Loucy (cell line): ENCODE data around the gene GOSR1.

Experiments used
- H2AFZ ChIP-seq: fragments of 200-600 bp; sonication (generic); 2 replicates; pipeline ENCODE4 v1.6.0; 2016; ENCODE audit warnings: antibody characterized with exemption, mild to moderate bottlenecking, low read length, moderate library complexity
- H3F3A ChIP-seq: fragments of 200-600 bp; 2 replicates; pipeline ENCODE4 v1.6.0; 2016; ENCODE audit warnings: antibody characterized with exemption, low read depth, mild to moderate bottlenecking
- H3K27me3 ChIP-seq: fragments of 200-600 bp; sonication (generic); 2 replicates; pipeline ENCODE4 v1.6.1; 2014; ENCODE audit warnings: low read length, mild to moderate bottlenecking; ENCODE audit not compliant: insufficient read depth, poor library complexity, severe bottlenecking
- H3K36me3 ChIP-seq: fragments of 200-600 bp; sonication (generic); 2 replicates; pipeline ENCODE4 v1.6.1; 2016; ENCODE audit warnings: low read length; ENCODE audit not compliant: insufficient read depth
- H3K4me1 ChIP-seq: fragments of 200-600 bp; sonication (generic); 2 replicates; pipeline ENCODE4 v1.5.1; 2014; ENCODE audit warnings: low read length, mild to moderate bottlenecking; ENCODE audit not compliant: insufficient read depth, poor library complexity, severe bottlenecking
- H3K4me2 ChIP-seq: fragments of 200-600 bp; sonication (generic); 2 replicates; pipeline ENCODE4 v1.6.0; 2014; ENCODE audit warnings: antibody characterized with exemption, low read length, low read depth, mild to moderate bottlenecking; ENCODE audit not compliant: poor library complexity, severe bottlenecking
- H3K4me3 ChIP-seq: fragments of 200-600 bp; sonication (generic); 2 replicates; pipeline ENCODE4 v1.5.1; 2014; ENCODE audit warnings: low read length, mild to moderate bottlenecking, mixed read lengths; ENCODE audit not compliant: poor library complexity, severe bottlenecking
- H3K79me2 ChIP-seq: fragments of 200-600 bp; sonication (generic); 2 replicates; pipeline ENCODE4 v1.6.1; 2014; ENCODE audit warnings: low read length; ENCODE audit not compliant: insufficient read depth
- H3K9ac ChIP-seq: fragments of 200-600 bp; sonication (generic); 2 replicates; pipeline ENCODE4 v1.6.0; 2014; ENCODE audit warnings: mild to moderate bottlenecking, low read depth, low read length, moderate library complexity; ENCODE audit not compliant: poor library complexity, severe bottlenecking
- H3K9me2 ChIP-seq: fragments of 200-600 bp; sonication (generic); replicated peaks from 2 replicates; pipeline ENCODE4 v1.6.1; 2016; ENCODE audit warnings: low read depth, low read length, mixed read lengths
- H3K9me3 ChIP-seq: fragments of 200-600 bp; sonication (generic); 2 replicates; pipeline ENCODE4 v1.6.1; 2014; ENCODE audit warnings: mild to moderate bottlenecking, antibody characterized with exemption, low read length, low read depth; ENCODE audit not compliant: insufficient read depth
- H4K20me1 ChIP-seq: fragments of 200-600 bp; sonication (generic); 2 replicates; pipeline ENCODE4 v1.6.0; 2014; ENCODE audit warnings: antibody characterized with exemption, low read length, mild to moderate bottlenecking; ENCODE audit not compliant: insufficient read depth, poor library complexity, severe bottlenecking
- EZH2phosphoT487 ChIP-seq: fragments of 200-600 bp; IDR thresholded peaks from 2 replicates; pipeline ENCODE4 v1.6.1; 2018; ENCODE audit warnings: antibody characterized with exemption, mild to moderate bottlenecking, moderate library complexity, borderline replicate concordance
- TF ChIP-seq, protein P1 (sequence below): fragments of 200-600 bp; sonication (generic); conservative IDR thresholded peaks from 2 replicates; pipeline ENCODE4 v1.5.1; 2014; ENCODE audit warnings: mild to moderate bottlenecking, antibody characterized with exemption, low read length

Gene GOSR1

DNA sequence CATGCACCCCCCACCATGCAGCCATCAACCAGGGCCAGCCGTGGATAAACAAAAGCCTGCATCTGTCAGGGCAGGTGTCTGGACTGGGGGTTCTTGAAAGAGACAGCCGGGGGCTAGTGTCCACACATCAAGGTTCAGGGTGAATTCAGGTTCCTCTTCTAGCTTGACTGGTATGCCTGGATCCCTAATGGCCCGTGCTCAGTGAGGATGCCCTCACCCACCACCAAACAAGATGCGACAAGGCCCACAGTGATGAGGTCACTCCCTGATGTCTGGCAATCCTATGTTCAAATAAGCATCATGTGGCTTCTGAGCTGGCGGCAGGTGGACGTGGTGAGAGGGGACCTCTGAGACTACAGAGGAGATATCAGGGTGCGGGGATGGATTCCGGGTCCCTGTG is 64.6 kb downstream of the GOSR1 start:
- Histone ChIP-seq H3F3A (no peaks in the 10 kb centered on the region), H2AFZ (no peak overlapping the region), H3K79me2 (no peaks in the 10 kb centered on the region), H3K27me3 (no peaks in the 10 kb centered on the region), H3K9me2 (no peaks in the 10 kb centered on the region), H3K36me3 (no peaks in the 10 kb centered on the region), H3K9ac (no peak overlapping the region), H3K9me3 (no peaks in the 10 kb centered on the region), H3K4me1 (no peaks in the 10 kb centered on the region), H3K4me3 (no peak overlapping the region), H4K20me1 (no peaks in the 10 kb centered on the region), H3K4me2 (no peak overlapping the region)
- TF ChIP-seq EZH2phosphoT487, result no peak
- TF ChIP-seq, protein P1, sequence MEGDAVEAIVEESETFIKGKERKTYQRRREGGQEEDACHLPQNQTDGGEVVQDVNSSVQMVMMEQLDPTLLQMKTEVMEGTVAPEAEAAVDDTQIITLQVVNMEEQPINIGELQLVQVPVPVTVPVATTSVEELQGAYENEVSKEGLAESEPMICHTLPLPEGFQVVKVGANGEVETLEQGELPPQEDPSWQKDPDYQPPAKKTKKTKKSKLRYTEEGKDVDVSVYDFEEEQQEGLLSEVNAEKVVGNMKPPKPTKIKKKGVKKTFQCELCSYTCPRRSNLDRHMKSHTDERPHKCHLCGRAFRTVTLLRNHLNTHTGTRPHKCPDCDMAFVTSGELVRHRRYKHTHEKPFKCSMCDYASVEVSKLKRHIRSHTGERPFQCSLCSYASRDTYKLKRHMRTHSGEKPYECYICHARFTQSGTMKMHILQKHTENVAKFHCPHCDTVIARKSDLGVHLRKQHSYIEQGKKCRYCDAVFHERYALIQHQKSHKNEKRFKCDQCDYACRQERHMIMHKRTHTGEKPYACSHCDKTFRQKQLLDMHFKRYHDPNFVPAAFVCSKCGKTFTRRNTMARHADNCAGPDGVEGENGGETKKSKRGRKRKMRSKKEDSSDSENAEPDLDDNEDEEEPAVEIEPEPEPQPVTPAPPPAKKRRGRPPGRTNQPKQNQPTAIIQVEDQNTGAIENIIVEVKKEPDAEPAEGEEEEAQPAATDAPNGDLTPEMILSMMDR, result no peak

DNA sequence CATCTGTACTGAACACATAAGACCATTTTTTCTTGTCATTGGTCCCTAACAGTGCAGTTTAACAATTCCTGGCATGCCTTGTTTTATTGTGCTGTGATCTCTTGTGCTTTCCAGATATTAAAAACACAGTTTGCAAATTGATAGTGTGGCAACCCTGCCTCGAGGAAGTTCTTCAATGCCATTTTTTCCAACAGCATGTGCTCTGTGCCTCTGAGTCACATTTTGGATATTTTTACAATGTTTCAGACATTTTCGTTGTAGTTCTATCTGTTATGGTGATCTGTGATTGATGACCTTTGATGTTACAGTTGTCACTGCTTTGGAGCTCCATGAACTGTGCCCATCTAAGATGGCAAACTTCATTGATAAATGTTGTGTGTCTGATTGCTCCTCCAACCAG is 66.2 kb downstream of the GOSR1 start:
- no peak overlapping the region for H3K4me2 ChIP-seq
- H3K9ac ChIP-seq, result no peak overlapping the region
- no peaks in the 10 kb centered on the region for H3F3A ChIP-seq
- H3K4me3 ChIP-seq, result no peak overlapping the region
- no peaks in the 10 kb centered on the region for H3K4me1 ChIP-seq
- H2AFZ ChIP-seq, result no peak overlapping the region
- no peaks in the 10 kb centered on the region for H3K27me3 ChIP-seq
- no peaks in the 10 kb centered on the region for H3K9me2 ChIP-seq
- TF ChIP-seq, protein P1, result no peak
- TF ChIP-seq EZH2phosphoT487, result no peak
- H3K9me3 ChIP-seq, result no peaks in the 10 kb centered on the region
- no peaks in the 10 kb centered on the region for H3K79me2 ChIP-seq
- no peaks in the 10 kb centered on the region for H4K20me1 ChIP-seq
- no peaks in the 10 kb centered on the region for H3K36me3 ChIP-seq

DNA sequence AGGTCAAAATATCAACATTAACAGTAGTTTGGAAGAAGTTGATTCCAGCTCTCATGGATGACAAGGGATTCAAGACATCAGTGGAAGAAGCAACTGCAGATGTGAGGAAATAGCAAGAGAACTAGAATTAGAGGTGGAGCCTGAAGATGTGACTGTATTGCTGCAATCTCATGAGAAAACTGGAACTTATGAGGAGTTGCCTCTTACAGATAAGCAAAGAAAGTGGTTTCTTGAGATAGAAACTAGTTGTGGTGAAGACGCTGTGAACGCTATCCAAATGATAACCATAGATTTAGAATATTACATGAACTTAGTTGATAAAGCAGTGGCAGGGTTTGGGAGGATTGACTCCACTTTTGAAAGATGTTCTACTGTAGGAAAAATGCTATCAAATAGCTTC is 67.8 kb downstream of the GOSR1 start:
- H3K4me2 ChIP-seq, result no peak overlapping the region
- no peak overlapping the region for H3K9ac ChIP-seq
- H3K4me1 ChIP-seq, result peaks cover 2% of the 10 kb centered on the region
- no peak overlapping the region for H3K4me3 ChIP-seq
- no peaks in the 10 kb centered on the region for H3K79me2 ChIP-seq
- TF ChIP-seq, protein P1, result no peak
- no peak for TF ChIP-seq EZH2phosphoT487
- H3K9me3 ChIP-seq, result no peaks in the 10 kb centered on the region
- no peaks in the 10 kb centered on the region for H3K27me3 ChIP-seq
- H4K20me1 ChIP-seq, result no peaks in the 10 kb centered on the region
- no peak overlapping the region for H2AFZ ChIP-seq
- no peaks in the 10 kb centered on the region for H3K36me3 ChIP-seq
- H3F3A ChIP-seq, result no peaks in the 10 kb centered on the region
- H3K9me2 ChIP-seq, result no peaks in the 10 kb centered on the region
